Measurements from ENCODE around the gene CRYGN.

Gene CRYGN

GRCh38 chr7:151399305-151399601 lies 40.7 kb downstream of the CRYGN start:
- Histone ChIP-seq H3K27me3 (replicated peaks; ENCODE audit: control insufficient read depth, insufficient read depth, low read length) (no peaks in the 10 kb centered on the region; the same call in 1 of the 2 replicates), H3K4me3 (replicated peaks; ENCODE audit: low read depth, low read length) (no peak overlapping the region), H3K36me3 (ENCODE audit: control insufficient read depth, insufficient read depth, low read length) (no peaks in the 10 kb centered on the region)
- no peak for DNase-seq (ENCODE audit: extremely low read depth, insufficient read length)
- no peak for TF ChIP-seq CTCF (IDR thresholded peaks at IDR 0.05; ENCODE audit: insufficient read depth, low read length, poor library complexity, severe bottlenecking)

- Histone ChIP-seq H3K27me3 (replicated peaks; ENCODE audit: control insufficient read depth, insufficient read depth, low read length) (no peaks in the 10 kb centered on the region; the same call in 1 of the 2 replicates), H3K36me3 (ENCODE audit: control insufficient read depth, insufficient read depth, low read length) (no peaks in the 10 kb centered on the region), H3K4me3 (replicated peaks; ENCODE audit: low read depth, low read length) (no peak overlapping the region)
- TF ChIP-seq CTCF (IDR thresholded peaks at IDR 0.05; ENCODE audit: insufficient read depth, low read length, poor library complexity, severe bottlenecking), result no peak
- DNase-seq (ENCODE audit: extremely low read depth, insufficient read length), result no peak
Measured at GRCh38 chr7:151398446-151399304, 41.3 kb downstream of the CRYGN start.

GRCh38 chr7:151397026-151397425 lies 42.9 kb downstream of the CRYGN start:
- H3K36me3 ChIP-seq (ENCODE audit: control insufficient read depth, insufficient read depth, low read length), result no peaks in the 10 kb centered on the region
- no peak for DNase-seq (ENCODE audit: extremely low read depth, insufficient read length)
- H3K4me3 ChIP-seq (replicated peaks; ENCODE audit: low read depth, low read length), result no peak overlapping the region
- no peak for TF ChIP-seq CTCF (IDR thresholded peaks at IDR 0.05; ENCODE audit: insufficient read depth, low read length, poor library complexity, severe bottlenecking)
- H3K27me3 ChIP-seq (replicated peaks; ENCODE audit: control insufficient read depth, insufficient read depth, low read length), result no peaks in the 10 kb centered on the region; the same call in 1 of the 2 replicates

- no peaks in the 10 kb centered on the region for H3K36me3 ChIP-seq (ENCODE audit: control insufficient read depth, insufficient read depth, low read length)
- H3K4me3 ChIP-seq (replicated peaks; ENCODE audit: low read depth, low read length), result no peak overlapping the region
- H3K27me3 ChIP-seq (replicated peaks; ENCODE audit: control insufficient read depth, insufficient read depth, low read length), result no peaks in the 10 kb centered on the region; the same call in 1 of the 2 replicates
- no peak for DNase-seq (ENCODE audit: extremely low read depth, insufficient read length)
- TF ChIP-seq CTCF (IDR thresholded peaks at IDR 0.05; ENCODE audit: insufficient read depth, low read length, poor library complexity, severe bottlenecking), result no peak
Measured at GRCh38 chr7:151396328-151396970, 43.5 kb downstream of the CRYGN start.

- no peaks in the 10 kb centered on the region; the same call in 1 of the 2 replicates for H3K27me3 ChIP-seq (replicated peaks; ENCODE audit: control insufficient read depth, insufficient read depth, low read length)
- no peaks in the 10 kb centered on the region for H3K36me3 ChIP-seq (ENCODE audit: control insufficient read depth, insufficient read depth, low read length)
- DNase-seq (ENCODE audit: extremely low read depth, insufficient read length), result no peak
- no peak overlapping the region for H3K4me3 ChIP-seq (replicated peaks; ENCODE audit: low read depth, low read length)
- no peak for TF ChIP-seq CTCF (IDR thresholded peaks at IDR 0.05; ENCODE audit: insufficient read depth, low read length, poor library complexity, severe bottlenecking)
Measured at GRCh38 chr7:151395036-151395367, 44.9 kb downstream of the CRYGN start.

All from GM06990 (cell line).